ENCODE measurements around the gene DESI1.
"Not testable (repeated sequence)": the region's sequence is repeated elsewhere in the genome, so short reads cannot be mapped to it uniquely, and the experiment has no call there.

DESI1 gene

GRCh38 chr22:41561788-41562187 lies 59.1 kb downstream of the DESI1 start:
- no peak for DNase-seq (ENCODE audit: low read depth in 2 of 3, low spot score in 2 of 3)

GRCh38 chr22:41561335-41561734 lies 59.5 kb downstream of the DESI1 start:
- DNase-seq (ENCODE audit: low read depth in 2 of 3, low spot score in 2 of 3): no peak

GRCh38 chr22:41560095-41560471 lies 60.8 kb downstream of the DESI1 start:
- no peak for DNase-seq (ENCODE audit: low read depth in 2 of 3, low spot score in 2 of 3)

GRCh38 chr22:41558241-41558630 lies 62.6 kb downstream of the DESI1 start:
- DNase-seq (ENCODE audit: low read depth in 2 of 3, low spot score in 2 of 3): not testable (repeated sequence)

- no peak for DNase-seq (ENCODE audit: low read depth in 2 of 3, low spot score in 2 of 3)
Measured at GRCh38 chr22:41557401-41558240, 63.2 kb downstream of the DESI1 start.

- no peak for DNase-seq (ENCODE audit: low read depth in 2 of 3, low spot score in 2 of 3)
Measured at GRCh38 chr22:41556561-41556960, 64.3 kb downstream of the DESI1 start.

- DNase-seq (ENCODE audit: low read depth in 2 of 3, low spot score in 2 of 3): no peak
Measured at GRCh38 chr22:41555325-41555982, 65.4 kb downstream of the DESI1 start.

- DNase-seq (ENCODE audit: low read depth in 2 of 3, low spot score in 2 of 3): no peak
Measured at GRCh38 chr22:41551877-41552582, 68.8 kb downstream of the DESI1 start.

- DNase-seq (ENCODE audit: low read depth in 2 of 3, low spot score in 2 of 3): no peak
Measured at GRCh38 chr22:41550952-41551491, 69.8 kb downstream of the DESI1 start.

GRCh38 chr22:41548830-41549211 lies 72.0 kb downstream of the DESI1 start:
- no peak for DNase-seq (ENCODE audit: low read depth in 2 of 3, low spot score in 2 of 3)

Measured in activated CD8-positive, alpha-beta memory T cell treated with anti-CD3 and anti-CD28 coated beads for 48 hours (primary cell).